ENCODE measurements around the gene RASA3. TPM values are rescaled to one million over a fixed set of nuclear protein-coding genes. Genes with fewer than 3 reads are reported as not detected.

The RASA3 gene
- total RNA-seq, 3 donors from 2014 or later (not counting 1 experiment from before 2014, with no cell fraction given), result 252 to 277 (median 274) TPM

DNA sequence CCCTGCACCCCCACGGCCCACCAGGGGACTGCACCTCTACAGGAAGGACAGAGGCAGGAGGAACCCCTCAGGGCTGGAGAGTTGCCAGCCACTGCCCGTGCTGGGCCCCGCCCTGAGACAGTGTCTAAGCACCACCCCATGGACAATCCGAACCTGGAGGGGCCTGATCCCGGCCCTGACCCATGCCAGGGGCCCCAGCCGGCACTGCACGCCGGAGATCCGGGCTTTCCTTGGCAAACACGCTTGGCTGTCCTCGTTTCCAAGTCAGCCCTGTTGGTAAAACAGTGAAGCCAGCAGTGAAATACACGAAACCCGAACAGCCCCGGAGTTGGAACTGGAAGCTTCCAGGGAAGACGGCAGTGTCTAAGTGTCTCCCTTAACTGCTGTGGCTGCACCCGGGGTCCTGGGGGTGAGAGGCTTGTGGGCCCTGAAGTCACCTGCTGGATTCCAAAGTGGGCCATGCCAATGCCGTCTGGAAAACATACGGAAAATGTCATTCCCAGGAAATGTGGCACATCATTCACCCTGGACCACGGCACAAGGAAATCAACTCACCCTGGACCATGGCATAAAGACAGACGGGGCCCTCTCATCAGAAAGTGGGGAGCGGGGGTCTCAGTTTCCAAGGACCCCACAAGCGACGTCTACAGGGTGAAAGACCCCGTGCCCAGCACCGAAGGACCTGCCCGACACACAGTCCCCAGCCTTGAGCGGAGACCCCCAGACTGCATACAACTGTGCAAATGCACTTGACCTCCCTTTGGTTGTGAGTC, 30.9 kb downstream of the RASA3 start:
- DNase-seq, result no peak
- peaks cover 15% of the 10 kb centered on the region for H3K36me3 ChIP-seq (ENCODE audit: control insufficient read depth, insufficient read depth, low read length)
- intact Hi-C loops (cut with micrococcal nuclease), result no loop called here
- H3K27me3 Mint-ChIP-seq (ENCODE audit: low read depth in 2 of 2), result no peaks in the 10 kb centered on the region
- H3K27me3 ChIP-seq (ENCODE audit: control insufficient read depth, insufficient read depth, low read length), result no peaks in the 10 kb centered on the region
- H3K27ac Mint-ChIP-seq, result peak overlapping the region; percentile 83 to 95
- H3K4me1 ChIP-seq (ENCODE audit: control insufficient read depth, insufficient read depth, low read length), result peaks cover 90% of the 10 kb centered on the region
- H3K9me3 Mint-ChIP-seq, result no peaks in the 10 kb centered on the region
- TF ChIP-seq, protein P1, sequence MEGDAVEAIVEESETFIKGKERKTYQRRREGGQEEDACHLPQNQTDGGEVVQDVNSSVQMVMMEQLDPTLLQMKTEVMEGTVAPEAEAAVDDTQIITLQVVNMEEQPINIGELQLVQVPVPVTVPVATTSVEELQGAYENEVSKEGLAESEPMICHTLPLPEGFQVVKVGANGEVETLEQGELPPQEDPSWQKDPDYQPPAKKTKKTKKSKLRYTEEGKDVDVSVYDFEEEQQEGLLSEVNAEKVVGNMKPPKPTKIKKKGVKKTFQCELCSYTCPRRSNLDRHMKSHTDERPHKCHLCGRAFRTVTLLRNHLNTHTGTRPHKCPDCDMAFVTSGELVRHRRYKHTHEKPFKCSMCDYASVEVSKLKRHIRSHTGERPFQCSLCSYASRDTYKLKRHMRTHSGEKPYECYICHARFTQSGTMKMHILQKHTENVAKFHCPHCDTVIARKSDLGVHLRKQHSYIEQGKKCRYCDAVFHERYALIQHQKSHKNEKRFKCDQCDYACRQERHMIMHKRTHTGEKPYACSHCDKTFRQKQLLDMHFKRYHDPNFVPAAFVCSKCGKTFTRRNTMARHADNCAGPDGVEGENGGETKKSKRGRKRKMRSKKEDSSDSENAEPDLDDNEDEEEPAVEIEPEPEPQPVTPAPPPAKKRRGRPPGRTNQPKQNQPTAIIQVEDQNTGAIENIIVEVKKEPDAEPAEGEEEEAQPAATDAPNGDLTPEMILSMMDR (IDR thresholded peaks at IDR 0.05), result no peak
- H3K4me1 Mint-ChIP-seq, result peaks cover 68 to 83% of the 10 kb centered on the region in 2 donors
- ATAC-seq, result no peak
- peak overlapping the region; percentile 60 for H3K4me3 Mint-ChIP-seq
- H3K4me3 ChIP-seq (ENCODE audit: low read length), result no peak overlapping the region
- WGBS (ENCODE audit: insufficient coverage), result 90% methylated on average over 27 of the region's 27 CpGs
- no peaks in the 10 kb centered on the region for H3K36me3 Mint-ChIP-seq
- no peak overlapping the region for H3K27ac ChIP-seq (ENCODE audit: low read length)
- H3K9me3 ChIP-seq (ENCODE audit: control insufficient read depth, insufficient read depth, low read length), result no peaks in the 10 kb centered on the region

DNA sequence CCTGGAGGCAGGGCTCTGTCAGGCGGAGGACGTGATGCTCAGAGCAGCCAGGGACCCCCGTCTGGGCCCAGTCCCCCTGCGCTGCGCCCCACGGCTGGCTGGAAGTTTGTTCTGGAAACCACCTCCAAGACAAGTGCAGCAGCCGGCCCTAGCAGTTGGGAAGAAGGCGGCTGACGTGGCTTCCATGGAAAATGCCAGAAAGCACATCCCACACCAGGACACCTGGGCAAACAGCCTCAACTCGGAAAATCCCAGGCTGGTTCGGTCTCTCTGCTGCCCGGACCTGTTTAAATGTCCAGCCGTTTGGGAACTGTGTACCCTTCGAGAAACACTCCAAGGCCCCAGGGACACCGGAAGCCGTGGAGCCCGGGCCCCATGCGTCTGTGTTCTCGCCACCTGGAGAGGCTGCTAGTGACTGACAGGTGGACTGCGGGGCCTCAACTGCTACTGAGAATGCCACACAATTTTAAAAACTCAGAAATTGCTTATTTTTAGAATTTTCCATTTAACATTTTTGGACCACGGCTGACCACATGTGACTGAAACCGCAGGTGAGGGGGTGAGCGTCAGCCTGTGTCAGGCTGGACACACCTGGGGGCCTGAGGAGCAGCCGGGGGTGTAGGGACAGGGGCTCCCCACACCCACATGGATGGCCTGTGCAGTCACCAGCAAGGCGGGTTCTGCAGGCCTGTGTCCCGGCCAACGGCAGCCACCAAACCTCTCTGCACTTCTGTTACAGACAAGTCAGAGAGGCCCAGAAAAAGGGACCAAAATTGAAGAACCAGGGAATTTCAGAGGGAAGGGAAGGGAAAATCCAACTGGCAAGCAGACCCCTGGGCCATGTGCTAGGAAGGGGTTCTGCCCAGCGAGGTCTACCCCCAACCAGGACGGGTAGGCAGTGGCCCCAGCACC, 31.7 kb downstream of the RASA3 start:
- no peaks in the 10 kb centered on the region for H3K27me3 ChIP-seq (ENCODE audit: control insufficient read depth, insufficient read depth, low read length)
- no peaks in the 10 kb centered on the region for H3K9me3 ChIP-seq (ENCODE audit: control insufficient read depth, insufficient read depth, low read length)
- peaks cover 69 to 83% of the 10 kb centered on the region in 2 donors for H3K4me1 Mint-ChIP-seq
- DNase-seq, result no peak
- intact Hi-C loops (cut with micrococcal nuclease), result no loop called here
- peaks cover 90% of the 10 kb centered on the region for H3K4me1 ChIP-seq (ENCODE audit: control insufficient read depth, insufficient read depth, low read length)
- peak overlapping the region; percentile 83 to 95 for H3K27ac Mint-ChIP-seq
- peak overlapping the region; percentile 72 for H3K4me3 Mint-ChIP-seq
- no peak overlapping the region for H3K4me3 ChIP-seq (ENCODE audit: low read length)
- no peak overlapping the region for H3K27ac ChIP-seq (ENCODE audit: low read length)
- peaks cover 15% of the 10 kb centered on the region for H3K36me3 ChIP-seq (ENCODE audit: control insufficient read depth, insufficient read depth, low read length)
- no peaks in the 10 kb centered on the region for H3K9me3 Mint-ChIP-seq
- TF ChIP-seq, protein P1 (IDR thresholded peaks at IDR 0.05), result no peak
- no peaks in the 10 kb centered on the region for H3K36me3 Mint-ChIP-seq
- 80% methylated on average over 29 of the region's 29 CpGs for WGBS (ENCODE audit: insufficient coverage)
- no peak for ATAC-seq
- H3K27me3 Mint-ChIP-seq (ENCODE audit: low read depth in 2 of 2), result no peaks in the 10 kb centered on the region

DNA sequence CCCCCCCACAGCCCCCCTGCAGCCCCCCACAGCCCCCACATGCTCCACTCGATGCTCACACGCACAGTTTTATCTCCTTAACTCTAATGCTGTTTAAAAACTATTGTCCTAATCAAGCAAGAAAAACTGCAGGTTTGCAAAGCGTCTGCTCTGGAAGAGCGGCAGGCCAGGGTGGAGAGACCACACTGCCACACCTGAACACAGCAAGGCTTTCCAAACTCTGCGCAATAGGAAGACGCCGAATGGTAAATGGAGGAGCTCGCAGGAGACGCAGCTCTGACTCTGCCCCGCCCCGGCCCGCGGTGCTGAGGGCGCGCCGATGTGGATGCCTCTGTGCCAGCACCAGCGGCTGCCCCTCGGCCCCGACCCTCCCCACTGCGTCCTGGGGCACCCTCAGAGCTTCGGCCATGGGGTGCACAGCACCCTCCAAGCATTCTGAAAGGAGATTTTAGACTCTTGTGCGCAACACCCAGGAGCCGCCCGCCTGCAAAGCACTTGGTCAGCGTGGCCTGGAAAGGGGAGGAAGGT, 32.4 kb downstream of the RASA3 start:
- H3K36me3 ChIP-seq (ENCODE audit: control insufficient read depth, insufficient read depth, low read length), result peaks cover 15% of the 10 kb centered on the region
- peaks cover 89% of the 10 kb centered on the region for H3K4me1 ChIP-seq (ENCODE audit: control insufficient read depth, insufficient read depth, low read length)
- Mint-ChIP-seq H3K27ac (peak overlapping the region; percentile 83 to 95), H3K9me3 (no peaks in the 10 kb centered on the region), H3K4me1 (peaks cover 71 to 83% of the 10 kb centered on the region in 2 donors), H3K27me3 (ENCODE audit: low read depth in 2 of 2) (no peaks in the 10 kb centered on the region), H3K36me3 (no peaks in the 10 kb centered on the region), H3K4me3 (peak overlapping the region; percentile 72)
- no peak overlapping the region for H3K27ac ChIP-seq (ENCODE audit: low read length)
- no peaks in the 10 kb centered on the region for H3K27me3 ChIP-seq (ENCODE audit: control insufficient read depth, insufficient read depth, low read length)
- intact Hi-C loops (cut with micrococcal nuclease), result no loop called here
- H3K4me3 ChIP-seq (ENCODE audit: low read length), result no peak overlapping the region
- peak in 1 of 3 donors; percentile 4 for ATAC-seq
- 85% methylated on average over 24 of the region's 25 CpGs for WGBS (ENCODE audit: insufficient coverage)
- TF ChIP-seq, protein P1 (IDR thresholded peaks at IDR 0.05), result no peak
- DNase-seq, result peak; percentile 17 to 61
- no peaks in the 10 kb centered on the region for H3K9me3 ChIP-seq (ENCODE audit: control insufficient read depth, insufficient read depth, low read length)

Measured in natural killer cell (primary cell).